ENCODE data around the gene EFCAB11. TPM values are rescaled to one million over a fixed set of nuclear protein-coding genes. Genes with fewer than 3 reads are reported as not detected.

EFCAB11 gene
- total and polyA plus RNA-seq, 9 of the 15 experiments (the other 6 are each of a cell fraction or from before 2014, with no cell fraction given): 13.4 to 37.9 (median 17.4) TPM

- no peaks in the 10 kb centered on the region for H4K20me1 ChIP-seq (replicated peaks; ENCODE audit: control insufficient read depth, insufficient read depth, low read length)
- H3K36me3 ChIP-seq (ENCODE audit: control insufficient read depth, insufficient read depth, low read length): no peaks in the 10 kb centered on the region
- no peak overlapping the region for H2AFZ ChIP-seq (ENCODE audit: low read depth, low read length)
- no peak overlapping the region for H3K4me3 ChIP-seq
- no peaks in the 10 kb centered on the region for H3K27me3 ChIP-seq (ENCODE audit: control insufficient read depth in 2 of 2, insufficient read depth in 2 of 2, low read length in 2 of 2)
- ATAC-seq (no peak), FAIRE-seq (no peak), DNase-seq (ENCODE audit: extremely low read depth in 1 of 4, low spot score in 3 of 4) (no peak)
- BruUV-seq (replicated peaks): no TSS peak
- H3K9ac ChIP-seq (ENCODE audit: insufficient read depth in 1 of 2, low read depth in 2 of 2, low read length in 2 of 2): no peak overlapping the region
- in situ Hi-C loops (cut with MboI) (no loop called here), intact Hi-C loops (cut with micrococcal nuclease) (no loop called here)
- ChIA-PET CTCF (ENCODE audit: low intra/inter-chr PET ratio) (no interaction called here), POLR2A (no interaction called here)
- H3K4me2 ChIP-seq (ENCODE audit: insufficient read depth, low read length): no peak overlapping the region
- H3K27ac ChIP-seq (ENCODE audit: extremely low read depth, low read depth, low read length): no peak overlapping the region
- no peaks in the 10 kb centered on the region for H3K4me1 ChIP-seq (replicated peaks in 1 of 2; ENCODE audit: control insufficient read depth in 2 of 2, insufficient read depth in 2 of 2, low read length in 2 of 2)
- no peaks in the 10 kb centered on the region for H3K9me3 ChIP-seq (replicated peaks; ENCODE audit: control insufficient read depth, insufficient read depth, low read depth, low read length)
- no peaks in the 10 kb centered on the region for H3K9me1 ChIP-seq (ENCODE audit: control insufficient read depth, insufficient read depth, low read length)
- no peak for TF ChIP-seq MECOM (CRISPR knock-in tag; IDR thresholded peaks at IDR 0.05)
- TF ChIP-seq ZNF398 (CRISPR knock-in tag; IDR thresholded peaks at IDR 0.05): no peak
- TF ChIP-seq ZNF280B (CRISPR knock-in tag; IDR thresholded peaks at IDR 0.05): no peak
- TF ChIP-seq HCFC1 (IDR thresholded peaks at IDR 0.05; ENCODE audit: low read depth, low read length): no peak
- TF ChIP-seq MEF2D (tag; conservative IDR thresholded peaks at IDR 0.05; ENCODE audit: low read depth): no peak
- TF ChIP-seq SIRT6 (IDR thresholded peaks at IDR 0.05; ENCODE audit: low read depth, low read length): no peak
- 22% methylated on average over 1 of the region's 1 CpG for WGBS (ENCODE audit: insufficient coverage, low coverage, missing lambda C conversion rate)
- no peaks in the 10 kb centered on the region for H3K79me2 ChIP-seq (ENCODE audit: control insufficient read depth, insufficient read depth, low read length)
Measured at GRCh38 chr14:89849931-89850330, 104.6 kb downstream of the EFCAB11 start.
